Posterior vena cava (tissue), 2 donors: Measurements from ENCODE around the gene NUP50. TPM values are rescaled to one million over a fixed set of nuclear protein-coding genes. Genes with fewer than 3 reads are reported as not detected.

Source experiments
- microRNA-seq, 2 donors: library from miRNA; unstranded; fragments of <30 nt; microRNA quantifications; one replicate each; pipeline ENCODE4 v1.2.0, GENCODE V29; 2020 to 2021; ENCODE audit warnings: borderline microRNAs expressed in 2 of 2
- total RNA-seq, 2 donors: library from RNA; stranded (reverse); fragmentation: NEBNext Ultra II Directional; extraction: Animal tissue kit (Norgen Biotek cat#: 25700); gene quantifications; one replicate each; pipeline ENCODE4 v1.2.1, GENCODE V29; 2021
- donor health status: DM: yes; HTN: yes; CAD: no.
- donor health status: DM: yes; HTN: yes; CAD: no.

The NUP50 gene
- total RNA-seq, 2 donors from 2014 or later = 29.7 to 30.1 TPM

Small RNAs within 50 kb of the gene (microRNA-seq; reads per million reads assigned to microRNA genes)
- 7.1 to 16.7 reads per million in 2 donors for gene MIR1249

Other genes starting within 250 kb of the NUP50 start
- gene PHF21B, start 153.9 kb upstream of the NUP50 start, total RNA-seq = under 1 TPM; 0.32 to 0.38 TPM
- gene KIAA0930, start 77.0 kb downstream of the NUP50 start, total RNA-seq = 10 to 100 TPM; 48.5 to 74.0 TPM
- gene UPK3A, start 121.0 kb downstream of the NUP50 start, total RNA-seq = not detected
- 10 to 100 TPM; 16.0 to 24.6 TPM for gene FAM118A, start 146.0 kb downstream of the NUP50 start, total RNA-seq
- not detected for gene SMC1B, start 249.7 kb downstream of the NUP50 start, total RNA-seq
- under 1 TPM in 1 of 2 donors, not detected in 1; 0.42 TPM for gene RIBC2, start 249.8 kb downstream of the NUP50 start, total RNA-seq